ENCODE results near the gene OR6C75.
"Not testable (repeated sequence)": the region's sequence is repeated elsewhere in the genome, so short reads cannot be mapped to it uniquely, and the experiment has no call there.

The OR6C75 gene

DNA sequence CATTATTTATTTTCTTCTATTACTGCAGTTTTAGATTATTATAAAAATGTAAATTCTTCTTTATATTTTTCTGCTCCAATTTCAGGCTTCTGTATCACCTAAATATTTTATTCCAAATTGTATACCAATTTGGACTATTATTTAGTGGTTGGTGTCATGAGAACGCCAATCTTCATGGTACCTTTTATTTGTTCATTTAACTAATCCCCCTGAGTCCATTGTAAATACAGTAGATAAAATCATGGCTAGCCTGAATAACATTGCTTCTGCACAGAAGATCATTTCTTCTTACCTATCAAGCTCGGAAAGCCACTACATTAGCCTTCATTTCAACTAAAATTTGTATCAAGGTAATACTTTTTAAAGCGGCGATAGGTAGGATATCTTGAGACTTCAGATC, at the start of gene OR6C75:
Gene OR6C75, plus strand, starts transcription at position 301 of the 400 bp plus-strand sequence. CDS start 2,136 bp downstream, outside the sequence.
- DNase-seq = no peak

DNA sequence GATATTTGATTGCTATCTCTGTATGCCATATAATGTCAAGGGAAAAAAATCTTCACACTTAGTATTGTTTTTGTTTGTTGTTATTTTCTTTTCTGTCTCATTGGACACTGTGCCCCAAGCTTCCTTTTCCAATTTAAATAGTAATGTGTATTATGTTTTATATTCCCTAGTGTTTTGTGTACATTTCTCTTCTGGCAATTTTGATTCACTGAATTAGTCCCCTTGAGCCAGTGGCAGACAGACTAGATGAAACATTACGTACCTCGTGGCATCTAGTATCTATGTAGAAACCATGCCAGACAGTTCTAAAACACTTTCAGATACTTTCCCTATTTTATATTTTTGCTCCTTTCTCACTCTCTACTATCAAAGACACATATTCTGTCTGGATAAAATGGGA, 48.7 kb upstream of the OR6C75 start, which contains the start of gene OR6C1:
Gene OR6C1, plus strand, starts transcription at position 301 of the 400 bp plus-strand sequence. CDS start 6,257 bp downstream, outside the sequence.
- DNase-seq = no peak

DNA sequence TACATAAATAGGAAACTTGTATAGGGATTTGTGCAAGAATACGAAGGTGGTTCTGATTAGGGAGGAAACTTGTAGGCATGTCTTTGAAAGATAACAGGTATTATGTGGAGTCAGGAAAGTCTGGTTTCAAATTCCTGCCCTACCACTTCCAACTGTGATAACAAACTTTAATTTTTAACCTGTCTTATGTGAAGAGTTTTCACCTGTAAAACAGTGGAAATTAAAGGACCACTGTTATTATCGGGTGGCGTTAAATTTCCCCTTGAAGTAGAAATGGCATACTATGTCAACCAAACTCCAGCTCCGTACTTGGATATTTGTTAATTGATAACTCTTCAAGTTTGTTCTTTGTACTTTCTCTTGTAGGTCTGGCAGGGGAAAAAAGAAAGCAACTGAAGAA, 42.6 kb upstream of the OR6C75 start:
- no peak for DNase-seq

DNA sequence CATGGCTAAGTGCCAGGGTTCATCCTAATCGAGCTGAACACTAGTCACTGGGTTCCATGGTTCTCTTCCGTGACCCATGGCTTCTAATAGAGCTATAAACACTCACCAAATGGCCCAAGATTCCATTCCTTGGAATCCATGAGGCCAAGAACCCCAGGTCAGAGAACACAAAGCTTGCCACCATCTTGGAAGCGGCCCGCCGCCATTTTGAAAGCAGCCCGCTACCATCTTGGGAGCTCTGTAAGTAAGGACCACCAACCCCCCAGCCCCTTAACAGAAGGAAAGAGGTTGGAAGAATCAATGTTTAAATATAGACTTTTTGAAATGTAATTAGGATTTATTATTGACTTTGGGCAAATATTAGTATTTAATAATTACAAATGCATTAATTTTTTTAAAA, 37.0 kb upstream of the OR6C75 start:
- not testable (repeated sequence) for DNase-seq

DNA sequence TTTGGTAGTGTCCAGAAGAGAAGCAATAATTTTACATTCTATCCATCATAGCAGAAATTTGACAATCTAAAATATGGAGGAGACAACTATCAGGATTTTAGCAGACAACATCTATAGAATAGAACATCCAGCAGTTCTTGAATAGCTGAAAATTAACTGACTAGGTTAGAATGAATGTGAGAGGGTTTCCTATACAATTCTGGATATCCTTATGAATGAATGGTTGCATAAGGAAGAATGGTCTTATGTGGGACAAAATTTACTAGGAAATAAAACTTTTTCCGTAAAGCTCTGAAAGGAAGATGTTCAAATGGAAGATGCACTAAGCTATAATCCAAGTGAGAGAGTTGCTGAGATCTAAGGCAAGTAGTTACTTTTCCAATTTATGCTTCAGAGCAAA, 32.3 kb upstream of the OR6C75 start, which contains the start of gene OR6C3:
Gene OR6C3, plus strand, starts transcription at position 301 of the 400 bp plus-strand sequence. CDS start 955 bp downstream, outside the sequence.
- DNase-seq = no peak

DNA sequence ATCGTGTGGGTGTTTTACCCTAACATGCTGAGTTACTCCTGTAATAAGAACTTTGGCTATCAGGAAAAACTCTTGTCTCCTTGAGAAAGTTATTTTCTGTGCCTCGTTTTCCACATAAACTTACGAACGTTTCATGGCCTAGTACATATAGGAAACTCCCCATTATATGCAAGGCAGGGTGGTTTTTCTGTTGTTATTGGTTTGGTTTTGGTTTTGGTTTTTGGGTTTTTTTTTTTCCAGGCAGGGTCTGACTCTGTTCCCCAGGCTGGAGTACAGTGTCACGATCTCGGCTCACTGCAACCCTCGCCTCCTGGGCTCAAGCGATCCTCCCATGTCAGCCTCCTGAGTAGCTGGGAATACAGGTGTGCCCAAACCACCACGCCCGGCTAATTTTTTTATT, 26.8 kb upstream of the OR6C75 start:
- no peak for DNase-seq

DNA sequence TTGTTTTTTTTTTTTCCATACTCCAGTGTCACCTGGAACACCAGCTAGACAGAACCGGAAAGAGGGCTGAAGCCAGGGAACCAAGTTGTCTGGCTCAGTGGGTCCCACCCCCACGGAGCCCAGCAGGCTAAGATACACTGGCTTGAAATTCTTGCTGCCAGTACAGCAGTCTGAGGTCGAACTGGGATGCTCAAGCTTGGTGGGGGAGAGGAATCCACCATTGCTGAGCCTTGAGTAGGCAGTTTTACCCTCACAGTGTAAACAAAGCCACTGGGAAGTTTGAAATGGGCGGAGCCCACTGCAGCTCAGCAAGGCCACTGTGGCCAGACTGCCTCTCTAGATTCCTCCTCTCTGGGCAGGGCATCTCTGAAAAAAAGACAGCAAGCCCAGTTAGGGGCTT, 7.4 kb upstream of the OR6C75 start:
- DNase-seq = not testable (repeated sequence)

DNA sequence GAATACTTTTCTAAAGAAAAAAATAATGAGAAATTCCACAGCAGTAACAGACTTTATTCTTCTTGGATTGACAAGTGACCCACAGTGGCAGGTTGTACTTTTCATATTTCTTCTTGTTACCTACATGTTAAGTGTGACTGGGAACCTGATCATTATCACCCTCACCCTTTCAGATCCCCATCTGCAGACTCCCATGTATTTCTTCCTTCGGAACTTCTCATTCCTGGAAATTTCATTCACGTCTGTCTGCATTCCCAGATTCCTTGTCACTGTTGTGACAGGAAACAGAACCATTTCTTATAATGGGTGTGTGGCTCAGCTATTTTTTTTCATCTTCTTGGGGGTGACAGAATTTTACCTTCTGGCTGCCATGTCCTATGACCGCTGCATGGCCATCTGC, 2.3 kb downstream of the OR6C75 start:
- DNase-seq = no peak

DNA sequence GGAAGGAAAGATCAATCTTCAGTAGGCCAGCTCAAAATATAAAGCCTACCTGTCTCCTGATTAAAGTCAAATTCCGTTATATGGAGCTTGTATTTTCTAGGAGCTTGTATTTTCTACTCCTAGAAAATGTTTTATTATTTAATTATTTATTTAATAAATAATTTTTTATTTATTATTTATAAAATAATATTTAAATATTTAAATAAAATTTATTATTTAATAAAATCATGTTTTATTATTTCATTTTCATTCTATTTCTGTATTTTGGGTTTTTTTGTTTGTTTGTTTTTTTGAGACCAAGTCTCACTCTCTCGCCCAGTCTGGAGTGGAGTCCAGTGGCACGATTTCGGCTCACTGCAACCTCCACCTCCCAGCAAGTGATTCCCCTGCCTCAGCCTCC, 9.7 kb downstream of the OR6C75 start:
- DNase-seq = no peak

DNA sequence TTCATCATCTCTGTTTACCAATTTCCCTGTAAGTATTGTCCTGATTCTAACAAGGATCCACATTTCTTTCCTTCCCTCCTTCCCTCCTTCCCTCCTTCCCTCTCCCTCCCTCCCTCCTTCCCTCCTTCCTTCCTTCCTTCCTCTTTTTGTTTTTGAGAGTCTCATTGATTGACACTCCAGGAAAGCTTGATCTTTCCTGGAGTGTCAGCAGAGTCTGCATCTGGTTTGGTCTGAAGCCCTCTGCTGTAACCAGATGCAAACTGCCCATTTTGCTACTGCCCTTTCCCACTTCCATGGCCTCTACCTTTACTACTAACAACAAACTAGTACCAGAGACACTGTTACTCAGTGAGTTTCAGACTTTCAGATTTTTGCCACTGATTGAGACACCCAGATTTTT, 23.1 kb downstream of the OR6C75 start:
- DNase-seq = no peak

DNA sequence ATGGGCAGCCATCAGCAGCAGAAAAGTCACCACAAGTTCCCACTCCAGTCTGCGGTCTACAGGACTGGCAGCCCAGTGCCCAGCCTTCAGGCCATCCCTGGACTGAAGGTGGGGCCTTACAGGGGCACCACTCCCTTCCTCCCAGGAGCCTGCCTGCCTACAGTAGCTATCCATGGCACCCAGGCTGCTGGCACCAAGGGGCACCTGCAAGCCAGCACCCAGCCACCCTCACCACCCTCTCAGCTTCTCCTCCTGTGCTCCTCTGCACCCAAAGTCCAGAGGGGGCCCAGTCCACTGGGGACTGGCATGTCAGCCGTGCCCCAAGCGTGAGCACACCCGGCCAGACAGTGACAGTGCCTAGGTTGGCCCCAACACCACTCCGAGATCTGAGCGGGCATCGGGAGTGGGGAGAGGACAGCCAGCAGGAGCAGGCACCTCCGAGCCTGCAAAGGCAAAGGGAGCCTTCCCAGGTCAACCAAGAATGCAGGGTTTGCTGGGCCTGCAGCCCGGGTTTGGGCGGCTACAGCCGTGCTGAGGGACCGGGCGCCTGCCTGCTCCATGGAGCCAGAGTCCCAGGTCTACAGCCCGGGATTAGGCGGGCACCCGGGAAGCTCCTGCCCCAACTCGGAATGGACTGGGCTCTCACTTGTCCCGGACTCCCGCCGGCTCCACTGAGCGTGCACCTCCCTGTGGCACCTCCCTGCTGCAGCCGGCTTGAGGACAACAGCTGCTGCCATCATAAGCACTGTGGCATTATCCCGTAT, 29.4 kb downstream of the OR6C75 start:
- no peak for DNase-seq

DNA sequence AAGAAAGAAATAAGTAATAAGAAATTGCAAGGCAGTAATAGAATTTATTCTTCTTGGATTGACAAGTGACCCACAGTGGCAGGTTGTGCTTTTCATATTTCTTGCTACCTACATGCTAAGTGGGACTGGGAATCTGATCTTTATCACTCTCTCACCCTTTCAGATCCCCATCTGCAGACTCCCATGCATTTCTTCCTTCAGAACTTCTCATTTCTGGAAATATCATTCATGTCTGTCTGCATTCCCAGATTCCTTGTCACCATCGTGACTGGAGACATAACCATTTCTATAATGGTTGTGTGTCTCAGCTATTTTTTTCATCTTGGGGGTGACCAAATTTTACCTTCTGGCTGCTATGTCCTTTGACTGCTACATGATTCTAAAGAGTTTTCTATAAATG, 33.6 kb downstream of the OR6C75 start:
- no peak for DNase-seq

DNA sequence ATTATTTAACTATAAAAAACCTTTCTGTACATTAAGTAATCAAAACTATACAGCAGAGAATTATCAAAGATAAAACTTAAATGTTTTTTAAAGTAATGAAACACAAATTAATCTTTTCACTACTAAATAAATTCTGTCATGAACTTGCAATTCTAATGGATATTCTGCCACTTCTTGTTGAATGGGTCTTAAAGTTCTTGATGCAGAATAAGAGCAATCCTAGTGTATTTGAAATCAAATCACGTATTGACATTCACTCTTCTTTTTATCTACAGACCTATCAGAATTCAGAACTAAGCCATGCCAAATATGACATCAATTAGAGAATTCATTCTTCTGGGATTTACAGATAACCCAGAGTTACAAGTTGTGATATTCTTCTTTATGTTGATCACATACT, 37.5 kb downstream of the OR6C75 start, which contains the start of gene OR6C65:
Gene OR6C65, plus strand, starts transcription at position 301 of the 400 bp plus-strand sequence. Its CDS starts 0 bp downstream, at position 301.
- DNase-seq = no peak

DNA sequence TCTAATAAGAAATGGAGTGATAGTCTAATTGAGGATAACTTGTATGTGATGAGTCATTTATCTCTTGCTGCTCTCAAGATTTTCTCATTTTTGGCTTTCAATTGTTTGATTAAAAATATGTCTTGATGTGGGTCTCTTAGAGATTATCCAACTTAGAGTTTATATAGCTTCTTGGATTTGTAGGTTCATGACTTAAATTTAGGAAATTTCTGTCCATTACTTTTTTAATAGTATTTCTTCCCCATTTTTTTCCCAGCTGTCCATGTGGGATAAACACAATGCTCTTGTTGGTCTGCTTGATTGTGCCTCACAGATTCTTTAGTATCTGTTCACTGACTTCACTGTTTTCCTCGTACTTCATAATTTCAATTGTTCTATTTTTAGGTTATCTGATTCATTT, 45.1 kb downstream of the OR6C75 start:
- DNase-seq = no peak

DNA sequence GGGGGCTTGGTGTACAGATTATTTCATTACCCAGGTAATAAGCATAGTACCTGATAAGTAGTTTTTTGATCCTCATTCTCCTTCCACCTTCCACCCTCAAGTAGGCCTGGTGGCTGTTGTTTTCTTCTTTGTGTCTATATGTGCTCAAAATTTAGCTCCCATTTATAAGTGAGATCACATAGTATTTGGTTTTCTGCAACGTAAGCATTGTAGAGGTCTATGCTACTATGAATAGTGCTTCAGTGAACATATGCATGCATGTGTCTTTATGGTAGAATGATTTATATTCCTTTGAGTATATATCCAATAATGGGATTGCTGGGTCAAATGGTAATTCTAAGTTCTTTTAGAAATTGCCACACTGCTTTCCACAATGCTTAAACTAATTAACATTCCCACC, 46.4 kb downstream of the OR6C75 start:
- DNase-seq = not testable (repeated sequence)

DNA sequence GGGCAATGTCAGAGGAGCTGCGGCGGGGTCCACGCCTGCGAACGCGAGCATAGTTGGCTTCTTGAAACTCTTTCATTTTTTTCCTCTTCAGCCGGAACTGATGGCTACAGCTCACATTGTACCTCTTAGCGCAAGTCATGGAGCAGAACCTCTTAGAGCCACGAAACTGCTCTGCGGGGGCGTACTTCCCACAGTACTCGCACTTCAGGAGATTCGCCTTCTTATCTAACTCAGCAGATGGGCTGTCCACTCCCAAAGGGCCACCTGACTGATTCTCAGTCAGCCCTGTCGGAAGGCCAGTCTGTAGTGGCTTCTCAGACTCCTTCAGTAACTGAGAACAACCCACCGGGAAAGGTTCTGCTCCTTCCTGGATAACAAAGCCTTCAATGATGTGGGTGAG, 49.4 kb downstream of the OR6C75 start:
- not testable (repeated sequence) for DNase-seq

DNA sequence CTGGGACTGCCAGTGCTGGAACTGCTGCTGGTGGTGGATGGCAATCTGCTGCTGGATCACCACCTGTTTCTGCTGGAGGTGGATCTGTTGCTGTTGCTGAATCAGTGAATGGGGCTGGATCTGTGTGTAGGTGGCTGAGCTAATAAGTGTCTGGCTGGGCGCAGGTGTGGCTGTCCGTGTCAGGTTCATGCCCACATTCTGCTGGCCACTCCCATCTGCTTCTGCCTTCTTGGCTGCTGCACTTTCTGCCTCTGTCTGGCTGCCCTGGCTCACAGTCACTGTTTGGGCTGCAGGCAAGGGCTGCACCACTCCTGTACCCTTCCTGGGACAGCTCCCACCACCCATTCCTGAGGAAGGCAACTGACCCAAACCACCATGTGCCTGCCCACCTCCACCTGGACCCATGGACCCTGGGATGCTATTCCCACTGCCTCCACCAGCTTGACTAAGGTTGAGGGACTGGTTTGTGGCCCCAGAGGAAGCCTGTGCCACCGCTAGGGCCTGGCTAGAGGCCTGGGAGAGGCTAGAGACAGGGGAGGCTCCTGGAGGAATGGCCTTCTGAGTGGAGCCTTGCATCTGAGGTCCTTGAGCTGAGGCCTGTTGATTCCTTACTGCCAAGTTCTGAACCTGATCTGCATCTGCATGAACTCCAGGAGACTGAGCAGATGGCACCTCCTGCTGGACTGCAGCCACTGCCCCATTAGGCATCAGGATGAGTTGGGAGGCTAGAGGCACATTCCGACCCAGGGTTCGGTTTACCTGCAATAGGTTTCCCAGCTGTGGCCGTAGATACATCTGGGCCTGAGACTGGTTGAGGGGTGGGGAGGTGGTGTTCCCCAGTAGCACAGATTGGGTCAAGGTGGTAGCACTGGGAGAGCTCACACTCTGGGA, 51.0 kb downstream of the OR6C75 start:
- DNase-seq = not testable (repeated sequence)

DNA sequence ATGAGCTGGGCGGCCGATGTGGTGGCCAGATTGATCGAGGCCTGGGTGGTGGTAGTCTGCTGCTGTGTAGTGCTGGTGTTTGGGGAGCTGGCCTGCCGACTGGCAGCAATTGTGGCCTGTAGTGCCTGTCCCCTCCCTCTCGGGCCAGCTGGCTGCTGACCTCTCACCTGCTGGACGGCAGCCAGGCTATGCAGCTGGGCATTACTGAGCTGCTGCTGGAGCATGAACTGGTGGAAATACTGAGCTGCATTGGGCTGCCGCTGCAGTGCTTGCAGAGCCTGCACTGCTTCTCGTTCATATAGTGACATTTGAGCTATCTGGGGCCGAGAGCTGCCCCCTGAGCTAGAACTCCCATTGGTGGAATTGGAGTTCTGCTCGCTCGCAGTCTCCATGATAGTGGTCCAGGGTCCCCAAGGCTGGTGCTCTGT, 51.6 kb downstream of the OR6C75 start:
- DNase-seq = not testable (repeated sequence)

DNA sequence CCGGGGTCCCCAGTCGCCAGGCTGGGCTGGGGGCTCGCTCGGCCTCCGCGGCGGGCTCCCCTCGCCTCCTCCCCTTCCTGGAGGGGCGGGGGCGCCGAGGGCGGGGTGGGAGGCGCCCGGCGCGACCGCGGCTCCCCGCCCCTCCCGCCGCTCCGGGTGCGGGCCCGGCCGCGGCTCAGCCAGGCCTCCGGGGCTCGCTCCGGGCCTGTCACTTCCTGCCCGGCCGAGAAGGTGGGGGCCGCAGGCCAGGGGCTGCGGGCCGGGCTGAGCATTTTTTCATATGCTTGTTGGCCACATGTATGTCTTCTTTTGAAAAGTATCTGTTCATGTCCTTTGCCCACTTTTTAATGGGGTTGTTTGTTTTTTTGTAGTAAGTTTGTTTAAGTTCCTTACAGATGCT, 52.1 kb downstream of the OR6C75 start:
- not testable (repeated sequence) for DNase-seq

DNA sequence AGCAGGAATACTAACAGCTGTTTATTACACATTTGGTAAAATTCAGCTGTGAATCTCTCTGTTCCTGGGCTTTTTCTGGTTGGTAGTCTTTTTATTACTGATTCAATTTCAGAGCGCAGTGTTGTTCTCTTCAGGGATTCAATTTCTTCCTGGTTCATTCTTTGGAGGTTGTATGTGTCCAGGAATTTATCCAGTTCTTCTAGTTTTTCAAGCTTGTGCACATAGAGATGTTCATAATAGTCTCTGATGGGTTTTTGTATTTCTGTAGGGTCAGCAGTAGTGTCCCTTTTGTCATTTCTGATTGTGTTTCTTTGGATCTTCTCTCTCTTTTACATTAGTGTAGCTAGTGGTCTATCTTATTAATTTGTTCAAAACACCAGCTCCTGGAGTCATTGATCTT, 54.2 kb downstream of the OR6C75 start:
- DNase-seq = no peak

Data from SHP77 treated with DMSO at 0.1 percent for 48 hours (cell line).